ENCODE results near the gene APLP1. TPM values are rescaled to one million over a fixed set of nuclear protein-coding genes. Genes with fewer than 3 reads are reported as not detected.

APLP1 gene
- total and polyA plus RNA-seq, 2 experiments from 2014 or later = 30.2 to 36.0 TPM

- H3K9me3 Mint-ChIP-seq = no peaks in the 10 kb centered on the region; the same call in 2 of the 3 replicates
- no peak; the same call in 2 of the 3 replicates for ATAC-seq
- peaks cover 3% of the 10 kb centered on the region for H3K36me3 Mint-ChIP-seq (ENCODE audit: low read depth)
- peaks cover 12% of the 10 kb centered on the region for H3K4me1 ChIP-seq (ENCODE audit: insufficient read depth)
- peaks cover 15% of the 10 kb centered on the region; the same call in 1 of the 2 replicates for H3F3A ChIP-seq (replicated peaks; ENCODE audit: low read depth)
- H3K27ac Mint-ChIP-seq = no peak overlapping the region
- peaks cover 36% of the 10 kb centered on the region for H3K27me3 Mint-ChIP-seq (ENCODE audit: insufficient read depth, low read depth, poor library complexity)
- peak; percentile 20 for DNase-seq (ENCODE audit: low spot score)
- H3K4me3 Mint-ChIP-seq = peak overlapping the region; percentile 86
- H4K20me1 ChIP-seq (replicated peaks; ENCODE audit: insufficient read depth) = no peaks in the 10 kb centered on the region
- H3K27me3 ChIP-seq (ENCODE audit: insufficient read depth) = peaks cover 16% of the 10 kb centered on the region
- TF ChIP-seq CTCF (conservative IDR thresholded peaks at IDR 0.05; ENCODE audit: low read depth in 2 of 2) = no peak
- no peak for TF ChIP-seq ZNF462 (CRISPR knock-in tag; IDR thresholded peaks at IDR 0.05)
- TF ChIP-seq NANOG (IDR thresholded peaks at IDR 0.05; ENCODE audit: borderline replicate concordance) = no peak
- TF ChIP-seq EZH2phosphoT487 (IDR thresholded peaks at IDR 0.05; ENCODE audit: unreplicated experiment) = no peak
- TF ChIP-seq POLR2AphosphoS5 (IDR thresholded peaks at IDR 0.05; ENCODE audit: low read depth) = no peak
- no peak for TF ChIP-seq ETS1 (IDR thresholded peaks at IDR 0.05)
- TF ChIP-seq ZNF114 (CRISPR knock-in tag; IDR thresholded peaks at IDR 0.05) = no peak
- no peak for TF ChIP-seq EZH2 (IDR thresholded peaks at IDR 0.05; ENCODE audit: low read depth, unreplicated experiment)
- no peak for TF ChIP-seq ZNF331 (CRISPR knock-in tag; IDR thresholded peaks at IDR 0.05; ENCODE audit: low read depth)
- TF ChIP-seq JUNB (IDR thresholded peaks at IDR 0.05; ENCODE audit: unreplicated experiment) = no peak
- TF ChIP-seq CREB1 (CRISPR knock-in tag; IDR thresholded peaks at IDR 0.05; ENCODE audit: low read depth) = no peak
- peak overlapping the region; percentile 98 for H3K4me2 ChIP-seq
- peak overlapping the region; percentile 84 for H3K4me3 ChIP-seq
- no peaks in the 10 kb centered on the region for H3K36me3 ChIP-seq (ENCODE audit: insufficient read depth)
- no peak overlapping the region for H3K27ac ChIP-seq (ENCODE audit: low read depth)
- H3K9me2 ChIP-seq (ENCODE audit: insufficient read depth) = no peaks in the 10 kb centered on the region
- H2AFZ ChIP-seq = peak overlapping the region; percentile 83
- H3K4me1 Mint-ChIP-seq = peaks cover 25% of the 10 kb centered on the region
- H3K79me2 ChIP-seq (replicated peaks; ENCODE audit: insufficient read depth) = no peaks in the 10 kb centered on the region
Observed at GRCh38 chr19:35868823-35869326, 501 bp downstream of the APLP1 start.

Measured in GM23338 (cell line).